ENCODE measurements around the gene KIAA0232.
"Not testable (repeated sequence)": the region's sequence is repeated elsewhere in the genome, so short reads cannot be mapped to it uniquely, and the experiment has no call there.

KIAA0232 gene

GRCh38 chr4:6779667-6780565, 2.6 kb upstream of the KIAA0232 start:
- H3K27me3 ChIP-seq (ENCODE audit: control insufficient read depth, insufficient read depth, low read length) = peaks cover 16% of the 10 kb centered on the region
- H3K9me3 ChIP-seq (replicated peaks; ENCODE audit: low read length) = no peaks in the 10 kb centered on the region
- H3K9ac ChIP-seq (ENCODE audit: low read depth, low read length) = no peak overlapping the region
- no peaks in the 10 kb centered on the region for H3K36me3 ChIP-seq (ENCODE audit: insufficient read depth, low read length)
- no peak overlapping the region for H3K4me3 ChIP-seq (ENCODE audit: low read length)
- no peak overlapping the region for H3K4me2 ChIP-seq (ENCODE audit: low read length)
- peaks cover 8% of the 10 kb centered on the region for H3K4me1 ChIP-seq (ENCODE audit: control insufficient read depth, insufficient read depth, low read length)

GRCh38 chr4:6781113-6781512, 1.4 kb upstream of the KIAA0232 start:
- no peak overlapping the region for H3K4me2 ChIP-seq (ENCODE audit: low read length)
- H3K36me3 ChIP-seq (ENCODE audit: insufficient read depth, low read length) = no peaks in the 10 kb centered on the region
- H3K27me3 ChIP-seq (ENCODE audit: control insufficient read depth, insufficient read depth, low read length) = peaks cover 5% of the 10 kb centered on the region
- peaks cover 8% of the 10 kb centered on the region for H3K4me1 ChIP-seq (ENCODE audit: control insufficient read depth, insufficient read depth, low read length)
- no peak overlapping the region for H3K9ac ChIP-seq (ENCODE audit: low read depth, low read length)
- no peak overlapping the region for H3K4me3 ChIP-seq (ENCODE audit: low read length)
- H3K9me3 ChIP-seq (replicated peaks; ENCODE audit: low read length) = no peaks in the 10 kb centered on the region

DNA sequence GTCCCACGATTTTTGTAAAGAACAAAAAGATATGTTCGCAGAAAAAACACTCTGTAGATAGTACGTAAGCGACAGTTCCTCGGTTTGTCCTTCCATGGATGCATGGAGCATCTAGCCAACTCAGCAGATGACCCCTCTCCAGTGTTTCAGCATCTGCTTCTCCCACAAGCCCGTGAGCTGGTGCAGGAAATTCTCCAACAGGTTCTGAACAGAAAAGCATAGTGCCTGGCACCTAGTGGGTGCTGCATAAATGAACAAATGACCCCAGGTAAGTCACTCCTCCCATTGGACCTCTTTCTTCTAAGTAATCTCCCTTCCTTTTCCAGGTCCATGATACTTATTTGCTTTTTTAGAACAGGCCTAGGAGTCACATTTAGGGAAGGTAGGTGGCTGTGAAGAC, 966 bp upstream of the KIAA0232 start:
- peaks cover 8% of the 10 kb centered on the region for H3K4me1 ChIP-seq (ENCODE audit: control insufficient read depth, insufficient read depth, low read length)
- peak overlapping the region; percentile 84 for H3K4me3 ChIP-seq (ENCODE audit: low read length)
- H3K27me3 ChIP-seq (ENCODE audit: control insufficient read depth, insufficient read depth, low read length) = peaks cover under 1% of the 10 kb centered on the region
- no peak overlapping the region for H3K9ac ChIP-seq (ENCODE audit: low read depth, low read length)
- H3K36me3 ChIP-seq (ENCODE audit: insufficient read depth, low read length) = peaks cover 2% of the 10 kb centered on the region
- no peaks in the 10 kb centered on the region for H3K9me3 ChIP-seq (replicated peaks; ENCODE audit: low read length)
- peak overlapping the region; percentile 95 for H3K4me2 ChIP-seq (ENCODE audit: low read length)

DNA sequence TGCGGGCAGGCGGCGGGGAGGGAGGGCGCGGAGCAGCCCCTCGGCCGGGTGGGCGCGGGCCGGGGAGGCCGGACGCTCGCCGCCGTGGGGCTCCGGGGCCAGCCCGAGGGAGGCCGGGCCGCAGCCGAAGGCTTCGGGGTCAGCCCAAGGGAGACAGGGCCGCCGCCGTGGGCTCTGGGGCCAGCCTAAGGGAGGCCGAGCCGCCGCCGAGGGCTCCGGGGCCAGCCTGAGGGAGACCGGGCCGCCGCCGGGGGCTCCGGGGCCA, 251 bp downstream of the KIAA0232 start:
- Histone ChIP-seq H3K9ac (ENCODE audit: low read depth, low read length) (peak overlapping the region; percentile 97), H3K4me2 (ENCODE audit: low read length) (peak overlapping the region; percentile 95), H3K36me3 (ENCODE audit: insufficient read depth, low read length) (peaks cover 4% of the 10 kb centered on the region), H3K27me3 (ENCODE audit: control insufficient read depth, insufficient read depth, low read length) (no peaks in the 10 kb centered on the region), H3K4me3 (ENCODE audit: low read length) (peak overlapping the region; percentile 84), H3K9me3 (replicated peaks; ENCODE audit: low read length) (no peaks in the 10 kb centered on the region), H3K4me1 (ENCODE audit: control insufficient read depth, insufficient read depth, low read length) (peaks cover 8% of the 10 kb centered on the region)

- Histone ChIP-seq H3K4me3 (ENCODE audit: low read length) (peak overlapping the region; percentile 84), H3K36me3 (ENCODE audit: insufficient read depth, low read length) (peaks cover 4% of the 10 kb centered on the region), H3K27me3 (ENCODE audit: control insufficient read depth, insufficient read depth, low read length) (no peaks in the 10 kb centered on the region), H3K9me3 (replicated peaks; ENCODE audit: low read length) (no peaks in the 10 kb centered on the region), H3K4me2 (ENCODE audit: low read length) (peak overlapping the region; percentile 95), H3K9ac (ENCODE audit: low read depth, low read length) (peak overlapping the region; percentile 97), H3K4me1 (ENCODE audit: control insufficient read depth, insufficient read depth, low read length) (peaks cover 8% of the 10 kb centered on the region)
Measured at GRCh38 chr4:6783111-6783981, 819 bp downstream of the KIAA0232 start.

DNA sequence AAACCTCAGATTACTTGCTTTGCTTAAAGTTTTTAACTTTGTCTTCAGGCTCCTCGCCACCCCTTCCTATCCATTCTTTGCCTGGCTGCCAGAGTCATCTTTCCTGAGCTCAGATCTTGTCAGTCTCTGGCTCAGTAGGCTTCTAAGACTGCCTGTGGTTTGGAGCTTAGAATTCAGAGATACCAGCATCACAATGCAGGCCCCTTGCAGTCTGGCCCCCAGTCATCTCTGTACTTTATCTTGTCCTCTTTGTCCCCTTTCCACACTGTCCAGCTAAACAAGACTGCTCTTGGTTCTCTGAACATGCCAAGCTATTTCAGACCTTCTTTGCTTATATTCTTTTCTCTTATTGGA, 3.0 kb downstream of the KIAA0232 start:
- peaks cover 4% of the 10 kb centered on the region for H3K36me3 ChIP-seq (ENCODE audit: insufficient read depth, low read length)
- H3K9ac ChIP-seq (ENCODE audit: low read depth, low read length) = no peak overlapping the region
- no peak overlapping the region for H3K4me2 ChIP-seq (ENCODE audit: low read length)
- H3K4me3 ChIP-seq (ENCODE audit: low read length) = no peak overlapping the region
- H3K4me1 ChIP-seq (ENCODE audit: control insufficient read depth, insufficient read depth, low read length) = peaks cover 8% of the 10 kb centered on the region
- H3K27me3 ChIP-seq (ENCODE audit: control insufficient read depth, insufficient read depth, low read length) = no peaks in the 10 kb centered on the region
- no peaks in the 10 kb centered on the region for H3K9me3 ChIP-seq (replicated peaks; ENCODE audit: low read length)

- H3K27me3 ChIP-seq (ENCODE audit: control insufficient read depth, insufficient read depth, low read length) = no peaks in the 10 kb centered on the region
Measured at GRCh38 chr4:6788123-6788522, 5.6 kb downstream of the KIAA0232 start.

DNA sequence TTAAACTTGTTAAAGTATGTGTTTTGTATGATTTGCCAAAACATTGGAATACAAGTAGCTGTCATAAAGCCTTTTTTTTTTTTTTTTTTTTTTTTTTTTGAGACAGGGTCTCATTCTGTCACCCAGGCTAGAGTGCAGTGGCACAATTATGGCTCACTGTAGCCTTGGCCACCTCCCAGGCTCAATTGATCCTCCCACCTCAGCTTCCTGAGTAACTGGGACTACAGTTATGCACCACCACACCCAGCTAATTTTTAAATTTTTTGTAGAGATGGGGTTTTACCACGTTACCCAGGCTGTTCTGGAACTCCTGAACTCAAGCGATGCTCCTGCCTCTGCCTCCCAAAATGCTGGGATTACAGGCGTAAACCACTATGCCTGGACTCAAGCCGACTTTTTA, 8.7 kb downstream of the KIAA0232 start:
- not testable (repeated sequence) for H3K4me3 ChIP-seq (ENCODE audit: low read length); H3K9ac ChIP-seq (ENCODE audit: low read depth, low read length); H3K9me3 ChIP-seq (replicated peaks; ENCODE audit: low read length); H3K4me1 ChIP-seq (ENCODE audit: control insufficient read depth, insufficient read depth, low read length); H3K4me2 ChIP-seq (ENCODE audit: low read length); H3K27me3 ChIP-seq (ENCODE audit: control insufficient read depth, insufficient read depth, low read length); H3K36me3 ChIP-seq (ENCODE audit: insufficient read depth, low read length)

More at GRCh38 chr4:6788123-6788522, 5.6 kb downstream of the KIAA0232 start:
- peaks cover 8% of the 10 kb centered on the region for H3K36me3 ChIP-seq (ENCODE audit: insufficient read depth, low read length)
- peaks cover 8% of the 10 kb centered on the region for H3K4me1 ChIP-seq (ENCODE audit: control insufficient read depth, insufficient read depth, low read length)
- no peak overlapping the region for H3K4me2 ChIP-seq (ENCODE audit: low read length)
- no peaks in the 10 kb centered on the region for H3K9me3 ChIP-seq (replicated peaks; ENCODE audit: low read length)
- no peak overlapping the region for H3K4me3 ChIP-seq (ENCODE audit: low read length)
- H3K9ac ChIP-seq (ENCODE audit: low read depth, low read length) = no peak overlapping the region

- not testable (repeated sequence) for H3K27me3 ChIP-seq (ENCODE audit: control insufficient read depth, insufficient read depth, low read length); H3K4me1 ChIP-seq (ENCODE audit: control insufficient read depth, insufficient read depth, low read length); H3K4me3 ChIP-seq (ENCODE audit: low read length); H3K4me2 ChIP-seq (ENCODE audit: low read length); H3K36me3 ChIP-seq (ENCODE audit: insufficient read depth, low read length); H3K9me3 ChIP-seq (replicated peaks; ENCODE audit: low read length); H3K9ac ChIP-seq (ENCODE audit: low read depth, low read length)
Measured at GRCh38 chr4:6791796-6792195, 9.3 kb downstream of the KIAA0232 start.

DNA sequence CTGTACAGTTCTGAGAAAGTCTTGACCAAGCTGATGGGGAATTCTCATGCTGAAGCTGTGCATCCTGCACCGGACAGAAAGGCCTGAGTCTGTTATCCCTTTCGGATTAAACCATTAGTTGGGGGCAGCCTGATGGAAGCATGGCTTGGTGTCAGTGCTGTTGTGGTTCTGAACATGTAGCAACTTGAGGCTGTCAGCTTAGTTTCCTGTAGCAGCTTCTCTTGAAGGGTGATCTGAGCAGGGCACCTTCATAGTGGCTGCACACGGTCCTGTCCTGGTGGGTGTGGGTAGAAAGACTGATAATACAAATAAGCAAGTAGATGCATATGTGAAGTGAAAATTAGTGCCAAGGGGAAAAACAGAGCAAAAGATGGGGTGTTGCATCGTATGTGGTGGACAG, 11.7 kb downstream of the KIAA0232 start:
- Histone ChIP-seq H3K9ac (ENCODE audit: low read depth, low read length) (no peak overlapping the region), H3K4me3 (ENCODE audit: low read length) (no peak overlapping the region), H3K9me3 (replicated peaks; ENCODE audit: low read length) (no peaks in the 10 kb centered on the region), H3K4me1 (ENCODE audit: control insufficient read depth, insufficient read depth, low read length) (peaks cover 6% of the 10 kb centered on the region), H3K36me3 (ENCODE audit: insufficient read depth, low read length) (peaks cover 9% of the 10 kb centered on the region), H3K27me3 (ENCODE audit: control insufficient read depth, insufficient read depth, low read length) (no peaks in the 10 kb centered on the region), H3K4me2 (ENCODE audit: low read length) (no peak overlapping the region)

DNA sequence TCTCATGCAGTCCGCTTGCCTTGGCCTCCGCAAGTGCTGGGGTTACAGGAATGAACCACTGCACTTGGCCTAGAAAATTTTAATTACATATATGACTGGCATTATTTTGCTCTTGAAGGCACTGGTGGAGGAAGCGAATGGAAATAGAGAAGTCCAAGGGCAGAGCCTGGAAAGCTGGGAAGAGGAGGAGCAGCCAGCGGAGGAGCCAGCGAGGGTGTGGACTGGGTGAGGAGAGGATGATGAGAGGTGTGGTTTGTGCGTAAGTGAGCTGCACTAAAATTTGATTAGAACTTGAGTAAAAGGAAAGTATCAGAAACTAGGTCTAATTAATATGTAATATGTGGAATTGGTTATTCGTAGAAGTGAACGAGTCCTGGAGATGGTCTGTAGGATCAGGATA, 13.3 kb downstream of the KIAA0232 start:
- H3K4me2 ChIP-seq (ENCODE audit: low read length) = no peak overlapping the region
- H3K36me3 ChIP-seq (ENCODE audit: insufficient read depth, low read length) = peaks cover 9% of the 10 kb centered on the region
- no peaks in the 10 kb centered on the region for H3K9me3 ChIP-seq (replicated peaks; ENCODE audit: low read length)
- no peaks in the 10 kb centered on the region for H3K27me3 ChIP-seq (ENCODE audit: control insufficient read depth, insufficient read depth, low read length)
- H3K4me3 ChIP-seq (ENCODE audit: low read length) = no peak overlapping the region
- peaks cover 6% of the 10 kb centered on the region for H3K4me1 ChIP-seq (ENCODE audit: control insufficient read depth, insufficient read depth, low read length)
- no peak overlapping the region for H3K9ac ChIP-seq (ENCODE audit: low read depth, low read length)
